Neuronal stem cell (in vitro differentiated cells): Measurements from ENCODE around the gene ZNF282.

Source experiments
- DNase-seq: peaks from one replicate; pipeline ENCODE4 v3.0.0-alpha.2; 2013; ENCODE audit warnings: low spot score
- H2AFZ ChIP-seq: one replicate; pipeline ENCODE4 v1.6.1; 2013; ENCODE audit warnings: mild to moderate bottlenecking, low read length, inconsistent platforms
- H2AK5ac ChIP-seq: 2 replicates; pipeline ENCODE4 v1.6.1; 2013; ENCODE audit warnings: low read depth, mild to moderate bottlenecking, inconsistent platforms, low read length, moderate library complexity, mixed read lengths
- H2BK120ac ChIP-seq: 2 replicates; pipeline ENCODE4 v1.6.1; 2013; ENCODE audit warnings: low read depth, mild to moderate bottlenecking, inconsistent platforms, low read length, moderate library complexity, mixed read lengths
- H2BK12ac ChIP-seq: one replicate; pipeline ENCODE4 v1.6.1; 2013; ENCODE audit warnings: low read length, inconsistent platforms
- H2BK15ac ChIP-seq: 2 replicates; pipeline ENCODE4 v1.6.1; 2013; ENCODE audit warnings: mild to moderate bottlenecking, low read length, inconsistent platforms, mixed read lengths
- H2BK5ac ChIP-seq: one replicate; pipeline ENCODE4 v1.6.1; 2013; ENCODE audit warnings: inconsistent platforms, mild to moderate bottlenecking, low read length, moderate library complexity
- H3K14ac ChIP-seq: one replicate; pipeline ENCODE4 v1.6.1; 2013; ENCODE audit warnings: low read length, inconsistent platforms
- H3K18ac ChIP-seq: 2 replicates; pipeline ENCODE4 v1.6.1; 2013; ENCODE audit warnings: low read length, inconsistent platforms
- H3K23ac ChIP-seq: 2 replicates; pipeline ENCODE4 v1.6.1; 2013; ENCODE audit warnings: low read depth, mild to moderate bottlenecking, mixed read lengths, low read length, inconsistent platforms; ENCODE audit not compliant: poor library complexity
- H3K27ac ChIP-seq: replicated peaks from 3 replicates; pipeline ENCODE4 v1.5.1; 2013; ENCODE audit warnings: low read length, inconsistent platforms
- H3K27me3 ChIP-seq, 3 experiments: 2 replicates each; pipeline ENCODE4 v1.6.1; 2013; ENCODE audit warnings: low read length in 3 of 3, mild to moderate bottlenecking in 2 of 3, inconsistent platforms in 1 of 3, low read depth in 1 of 3, mixed read lengths in 1 of 3, moderate library complexity in 1 of 3; ENCODE audit not compliant: control insufficient read depth in 3 of 3, insufficient read depth in 3 of 3
- H3K36me3 ChIP-seq, 2 donors: replicated peaks in 1 of 2; 2 replicates each; pipeline ENCODE4 v1.6.1; 2013; ENCODE audit warnings: low read length in 2 of 2; ENCODE audit not compliant: control insufficient read depth in 2 of 2, insufficient read depth in 2 of 2
- H3K4ac ChIP-seq: 2 replicates; pipeline ENCODE4 v1.6.1; 2013; ENCODE audit warnings: inconsistent platforms, mild to moderate bottlenecking, low read length, moderate library complexity
- H3K4me1 ChIP-seq, 2 donors: 1 replicate in 1 of 2; 2 replicates in 1 of 2; pipeline ENCODE4 v1.6.1; 2013; ENCODE audit warnings: low read length in 2 of 2, low read depth in 1 of 2; ENCODE audit not compliant: control insufficient read depth in 2 of 2, insufficient read depth in 1 of 2
- H3K4me2 ChIP-seq: one replicate; pipeline ENCODE4 v1.6.1; 2013; ENCODE audit warnings: mild to moderate bottlenecking, low read length, inconsistent platforms; ENCODE audit not compliant: insufficient read depth, poor library complexity, severe bottlenecking
- H3K4me3 ChIP-seq, 2 donors: 2 replicates each; pipeline ENCODE4 v1.5.1; 2013; ENCODE audit warnings: low read length in 2 of 2, mild to moderate bottlenecking in 2 of 2, inconsistent platforms in 1 of 2, moderate library complexity in 1 of 2
- H3K79me1 ChIP-seq: one replicate; pipeline ENCODE4 v1.6.1; 2013; ENCODE audit warnings: low read depth, mild to moderate bottlenecking, inconsistent platforms, low read length, moderate library complexity
- H3K9ac ChIP-seq: one replicate; pipeline ENCODE4 v1.6.1; 2013; ENCODE audit warnings: mild to moderate bottlenecking, low read depth, low read length, inconsistent platforms; ENCODE audit not compliant: poor library complexity
- H3K9me3 ChIP-seq, 2 donors: replicated peaks in 1 of 2; 2 replicates each; pipeline versions ENCODE3 to v1.6.1; 2013; ENCODE audit warnings: low read length in 2 of 2, mild to moderate bottlenecking in 2 of 2, inconsistent platforms in 1 of 2, low read depth in 1 of 2, mixed read lengths in 1 of 2, moderate library complexity in 1 of 2; ENCODE audit not compliant: control insufficient read depth in 2 of 2, insufficient read depth in 1 of 2
- H4K8ac ChIP-seq: one replicate; pipeline ENCODE4 v1.6.1; 2013; ENCODE audit warnings: low read depth, mild to moderate bottlenecking, inconsistent platforms, low read length, moderate library complexity
- H4K91ac ChIP-seq: one replicate; pipeline ENCODE4 v1.6.1; 2013; ENCODE audit warnings: low read length, low read depth, mild to moderate bottlenecking, inconsistent platforms; ENCODE audit not compliant: poor library complexity
- WGBS, 2 donors: extraction: QIAGEN DNeasy Blood & Tissue Kit; methylation state at CpG; one replicate each; pipeline ENCODE4 v1.1.7; 2013; ENCODE audit warnings: missing lambda C conversion rate in 2 of 2, mixed read lengths in 1 of 2; ENCODE audit not compliant: insufficient read length in 2 of 2, insufficient replicate concordance in 1 of 2; ENCODE audit errors: extremely low coverage in 2 of 2; 5-methylcytosine and 5-hydroxymethylcytosine counted together

Gene ZNF282

GRCh38 chr7:149237502-149237901 is 42.2 kb downstream of the ZNF282 start:
- no peak overlapping the region for H2BK12ac ChIP-seq
- H2BK15ac ChIP-seq, result no peak overlapping the region
- no peak for DNase-seq
- no peak overlapping the region for H2BK120ac ChIP-seq
- peaks cover 7% of the 10 kb centered on the region for H3K79me1 ChIP-seq
- H3K23ac ChIP-seq, result no peak overlapping the region
- H2AK5ac ChIP-seq, result no peak overlapping the region
- no peak overlapping the region for H3K4ac ChIP-seq
- no peak overlapping the region for H2AFZ ChIP-seq
- no peak overlapping the region for H3K4me2 ChIP-seq
- H3K14ac ChIP-seq, result no peak overlapping the region
- no peak overlapping the region for H3K27ac ChIP-seq
- no peak overlapping the region for H4K8ac ChIP-seq
- no peak overlapping the region for H4K91ac ChIP-seq
- no peak overlapping the region for H3K18ac ChIP-seq
- no peaks in the 10 kb centered on the region for H3K27me3 ChIP-seq
- peaks cover 0 to 4% of the 10 kb centered on the region in 2 donors for H3K9me3 ChIP-seq
- WGBS, 2 donors, result no CpG with 5 or more reads among the region's 7 CpGs
- H3K36me3 ChIP-seq, result no peaks in the 10 kb centered on the region
- H3K9ac ChIP-seq, result no peak overlapping the region
- H3K4me3 ChIP-seq, result no peak overlapping the region
- H2BK5ac ChIP-seq, result no peak overlapping the region
- no peaks in the 10 kb centered on the region for H3K4me1 ChIP-seq

GRCh38 chr7:149238051-149238450 is 42.7 kb downstream of the ZNF282 start:
- H3K14ac ChIP-seq, result no peak overlapping the region
- H3K9me3 ChIP-seq, result peaks cover 0 to 6% of the 10 kb centered on the region in 2 donors
- no peaks in the 10 kb centered on the region for H3K36me3 ChIP-seq
- no peak overlapping the region for H2BK5ac ChIP-seq
- no peaks in the 10 kb centered on the region for H3K4me1 ChIP-seq
- no peak overlapping the region for H2AFZ ChIP-seq
- no peak overlapping the region for H4K8ac ChIP-seq
- WGBS, 2 donors, result no CpG with 5 or more reads among the region's 3 CpGs
- no peak overlapping the region for H3K23ac ChIP-seq
- H3K18ac ChIP-seq, result no peak overlapping the region
- no peak overlapping the region for H3K4me2 ChIP-seq
- H2BK15ac ChIP-seq, result no peak overlapping the region
- no peak overlapping the region for H3K9ac ChIP-seq
- DNase-seq, result no peak
- H3K27ac ChIP-seq, result no peak overlapping the region
- no peak overlapping the region for H4K91ac ChIP-seq
- no peak overlapping the region for H2BK120ac ChIP-seq
- no peaks in the 10 kb centered on the region for H3K27me3 ChIP-seq
- H2BK12ac ChIP-seq, result no peak overlapping the region
- H2AK5ac ChIP-seq, result no peak overlapping the region
- H3K4ac ChIP-seq, result no peak overlapping the region
- H3K79me1 ChIP-seq, result peaks cover 7% of the 10 kb centered on the region
- no peak overlapping the region for H3K4me3 ChIP-seq

DNA sequence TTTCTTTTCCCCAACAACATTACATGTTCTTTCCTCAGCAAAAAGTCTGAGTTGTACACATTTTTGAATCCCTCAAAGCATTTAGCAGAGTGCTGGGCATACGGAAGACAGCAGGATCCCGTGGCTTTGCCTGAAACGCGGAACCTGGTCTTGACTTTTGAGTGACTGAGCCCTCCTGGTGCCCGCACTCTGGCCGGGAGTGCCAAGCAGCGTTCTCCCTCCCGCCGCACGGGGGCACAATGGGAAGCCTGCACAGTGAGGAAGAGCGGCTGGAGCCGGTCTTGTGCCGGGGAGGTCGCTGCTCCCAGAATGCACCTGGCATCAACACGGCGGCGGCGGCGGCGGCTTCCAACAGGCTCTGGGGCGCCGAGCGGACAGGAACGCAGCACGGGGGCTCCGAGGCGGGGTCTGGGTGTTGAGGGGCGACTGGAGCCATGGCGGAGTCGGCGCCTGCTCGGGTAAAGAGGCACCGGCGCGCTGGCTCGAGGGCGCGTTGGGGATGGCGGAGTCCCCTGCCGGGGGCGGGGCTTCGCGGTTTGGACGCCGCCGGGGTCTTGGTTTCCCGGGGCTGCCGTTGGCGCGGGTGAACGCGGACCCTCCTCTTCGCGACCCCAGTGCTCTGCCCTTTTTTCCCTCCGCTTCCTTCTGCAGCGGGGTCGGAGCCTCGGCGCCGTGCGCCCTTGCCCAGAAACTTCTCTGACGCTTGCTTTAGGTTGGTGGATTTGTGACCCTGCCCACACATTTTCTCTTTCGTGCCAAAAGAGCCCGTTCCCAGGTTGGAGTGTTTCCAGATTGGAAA is 44.2 kb downstream of the ZNF282 start, which contains the start of gene ZNF212:
TSS of gene ZNF212 (plus strand) at position 307 of the 799 bp plus-strand sequence. CDS start at position 435, 128 bp downstream.
- peaks cover 6% of the 10 kb centered on the region for H3K79me1 ChIP-seq
- peak; percentile 86 for DNase-seq
- peak within 1 kb of the TSS; percentile 97 for H3K18ac ChIP-seq
- peak within 1 kb of the TSS; percentile 78 for H2BK5ac ChIP-seq
- H3K27ac ChIP-seq, result peak within 1 kb of the TSS; percentile 64
- peaks cover 0 to 6% of the 10 kb centered on the region in 2 donors for H3K9me3 ChIP-seq
- H3K27me3 ChIP-seq, result no peaks in the 10 kb centered on the region
- peak within 1 kb of the TSS; percentile 86 for H4K8ac ChIP-seq
- peak within 1 kb of the TSS; percentile 97 for H3K9ac ChIP-seq
- H3K4me2 ChIP-seq, result peak within 1 kb of the TSS; percentile 84
- WGBS, 2 donors, result no CpG with 5 or more reads among the region's 64 CpGs
- H2AFZ ChIP-seq, result peak within 1 kb of the TSS; percentile 94
- H3K23ac ChIP-seq, result peak within 1 kb of the TSS; percentile 97
- no peaks in the 10 kb centered on the region for H3K4me1 ChIP-seq
- H3K36me3 ChIP-seq, result no peaks in the 10 kb centered on the region
- no peak within 1 kb of the TSS for H2BK120ac ChIP-seq
- H2AK5ac ChIP-seq, result peak within 1 kb of the TSS; percentile 57
- peak within 1 kb of the TSS; percentile 72 to 90 for H3K4me3 ChIP-seq
- H2BK15ac ChIP-seq, result no peak within 1 kb of the TSS
- H2BK12ac ChIP-seq, result no peak within 1 kb of the TSS
- no peak within 1 kb of the TSS for H4K91ac ChIP-seq
- H3K4ac ChIP-seq, result peak within 1 kb of the TSS; percentile 68
- peak within 1 kb of the TSS; percentile 71 for H3K14ac ChIP-seq

DNA sequence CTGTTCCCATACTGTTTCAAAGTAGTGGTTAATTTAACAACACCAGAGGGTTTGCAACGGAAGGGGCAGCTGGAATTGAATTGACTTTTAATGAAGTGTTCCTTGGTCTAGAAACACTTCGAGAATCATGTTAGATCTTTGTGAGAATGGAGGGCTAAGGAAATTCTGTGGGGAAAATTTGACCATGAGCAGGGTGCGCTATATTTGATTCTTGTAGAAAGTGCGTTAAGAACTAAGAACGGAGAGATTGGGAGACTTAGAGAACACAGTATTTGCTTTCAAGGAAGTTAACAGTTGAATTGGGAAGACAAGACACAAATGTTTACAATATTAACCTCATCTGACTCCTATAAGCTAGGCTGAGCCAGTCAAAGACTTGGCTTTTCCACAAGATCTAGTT is 45.3 kb downstream of the ZNF282 start:
- DNase-seq, result no peak

More for the DNA sequence above, 45.3 kb downstream of the ZNF282 start:
- peaks cover 8% of the 10 kb centered on the region for H3K79me1 ChIP-seq
- peaks cover 2 to 6% of the 10 kb centered on the region in 2 donors for H3K9me3 ChIP-seq
- H3K27ac ChIP-seq, result no peak overlapping the region
- no peak overlapping the region for H2BK120ac ChIP-seq
- H4K8ac ChIP-seq, result no peak overlapping the region
- no peak overlapping the region for H2BK15ac ChIP-seq
- H3K4me3 ChIP-seq, result peak overlapping the region in 1 of 2 donors; percentile 72
- H3K36me3 ChIP-seq, result no peaks in the 10 kb centered on the region
- no peak overlapping the region for H3K4ac ChIP-seq
- no peak overlapping the region for H3K14ac ChIP-seq
- H3K23ac ChIP-seq, result no peak overlapping the region
- no peak overlapping the region for H2BK12ac ChIP-seq
- H4K91ac ChIP-seq, result no peak overlapping the region
- H3K9ac ChIP-seq, result no peak overlapping the region
- H2AFZ ChIP-seq, result no peak overlapping the region
- no peak overlapping the region for H2AK5ac ChIP-seq
- no peaks in the 10 kb centered on the region for H3K4me1 ChIP-seq
- no peak overlapping the region for H2BK5ac ChIP-seq
- no CpG with 5 or more reads among the region's 5 CpGs for WGBS, 2 donors
- H3K4me2 ChIP-seq, result peak overlapping the region; percentile 84
- H3K18ac ChIP-seq, result no peak overlapping the region
- no peaks in the 10 kb centered on the region for H3K27me3 ChIP-seq
